HG03280 (cell line): Measurements from ENCODE around the gene E2F1.

Experiments
- ATAC-seq: cut with Tn5 transposase; IDR thresholded peaks from one replicate; pipeline ENCODE4 v1.9.1; 2021; ENCODE audit warnings: mild to moderate bottlenecking, moderate library complexity; ENCODE audit not compliant: unreplicated experiment

The E2F1 gene, protein sequence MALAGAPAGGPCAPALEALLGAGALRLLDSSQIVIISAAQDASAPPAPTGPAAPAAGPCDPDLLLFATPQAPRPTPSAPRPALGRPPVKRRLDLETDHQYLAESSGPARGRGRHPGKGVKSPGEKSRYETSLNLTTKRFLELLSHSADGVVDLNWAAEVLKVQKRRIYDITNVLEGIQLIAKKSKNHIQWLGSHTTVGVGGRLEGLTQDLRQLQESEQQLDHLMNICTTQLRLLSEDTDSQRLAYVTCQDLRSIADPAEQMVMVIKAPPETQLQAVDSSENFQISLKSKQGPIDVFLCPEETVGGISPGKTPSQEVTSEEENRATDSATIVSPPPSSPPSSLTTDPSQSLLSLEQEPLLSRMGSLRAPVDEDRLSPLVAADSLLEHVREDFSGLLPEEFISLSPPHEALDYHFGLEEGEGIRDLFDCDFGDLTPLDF

DNA sequence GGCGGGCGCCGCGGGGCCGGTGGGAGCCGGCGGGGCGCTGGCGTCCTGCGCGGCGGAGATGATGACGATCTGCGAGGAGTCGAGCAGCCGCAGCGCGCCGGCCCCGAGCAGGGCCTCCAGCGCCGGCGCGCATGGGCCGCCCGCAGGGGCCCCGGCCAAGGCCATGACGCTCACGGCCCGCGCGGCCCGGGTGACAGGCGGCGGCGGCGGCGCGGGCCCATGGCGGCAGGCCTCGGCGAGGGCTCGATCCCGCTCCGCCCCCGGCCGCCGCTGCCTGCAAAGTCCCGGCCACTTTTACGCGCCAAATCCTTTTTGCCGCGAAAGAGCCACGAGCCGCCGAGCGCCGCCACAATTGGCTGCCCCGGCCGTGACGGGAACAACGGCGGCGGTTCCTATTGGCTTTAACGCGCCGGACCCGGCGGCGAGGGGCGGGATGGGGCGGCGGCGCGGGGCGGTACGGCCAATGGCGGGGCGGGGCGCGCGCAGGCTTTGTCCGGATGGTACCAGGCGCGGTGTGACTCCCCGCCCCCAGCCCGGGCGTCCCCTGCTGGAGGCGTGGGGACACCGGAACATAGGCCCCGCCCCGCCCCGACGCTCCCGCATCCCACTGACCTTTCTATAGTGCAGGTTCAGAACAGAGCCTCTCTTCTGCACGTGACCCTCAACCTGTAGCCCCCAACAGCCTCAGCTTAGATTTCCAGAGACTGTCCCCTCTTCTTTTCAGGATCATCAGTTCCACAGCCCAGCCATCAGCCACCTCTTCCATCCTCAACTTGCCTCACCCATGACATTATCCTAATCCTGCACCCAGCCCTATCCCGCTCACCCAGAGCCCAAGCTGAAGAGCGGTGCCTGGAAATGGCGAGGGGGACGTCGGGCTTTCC, at the start of gene E2F1:
Gene E2F1, minus strand, starts transcription at position 286 of the 884 bp plus-strand sequence. Its CDS starts 121 bp downstream, at position 165.
- peak; percentile 82 for ATAC-seq

DNA sequence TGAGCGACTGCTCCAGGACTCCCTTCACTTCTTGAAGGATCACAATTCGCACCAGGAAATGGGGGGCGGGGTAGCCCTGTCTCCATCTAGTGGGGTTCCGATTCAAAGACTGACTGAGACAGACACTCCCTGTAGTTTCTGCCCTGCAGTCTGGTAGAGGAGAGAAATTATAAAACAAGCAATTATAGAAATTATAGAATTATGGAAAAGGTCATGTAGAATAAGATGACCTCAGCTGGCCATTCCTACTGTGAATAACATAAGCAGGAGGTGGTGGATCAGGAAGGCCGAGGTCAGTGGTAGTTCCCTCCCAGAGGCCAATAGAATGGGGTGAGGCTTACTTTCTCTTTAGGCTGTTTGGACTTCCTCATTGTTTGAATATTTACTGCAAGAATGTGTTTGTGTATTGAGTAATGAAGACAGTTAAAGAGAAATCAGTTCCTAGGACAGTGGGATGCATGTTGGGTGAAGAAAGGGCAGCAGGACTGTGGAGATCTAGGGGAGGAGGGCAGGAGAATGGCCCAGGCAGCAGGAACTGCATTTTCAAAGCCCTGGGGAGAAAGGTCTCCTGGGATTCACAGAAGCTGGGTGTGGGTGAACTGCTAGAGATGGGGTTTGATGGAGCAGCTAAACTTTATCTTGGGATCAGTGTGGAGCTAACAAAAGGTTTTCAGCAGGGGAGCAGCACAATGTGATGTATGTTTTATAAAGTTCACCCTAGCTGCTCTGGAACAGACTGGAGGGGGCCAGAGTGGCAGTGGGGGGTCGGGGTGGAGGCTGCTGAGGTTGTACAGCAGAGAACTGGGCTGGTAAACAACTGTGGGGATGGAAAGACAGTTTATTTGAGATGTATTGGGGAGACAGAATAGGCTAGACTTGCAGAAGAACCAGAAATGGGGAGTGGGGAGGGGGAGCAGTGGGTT, 47.7 kb upstream of the E2F1 start:
- ATAC-seq = no peak

DNA sequence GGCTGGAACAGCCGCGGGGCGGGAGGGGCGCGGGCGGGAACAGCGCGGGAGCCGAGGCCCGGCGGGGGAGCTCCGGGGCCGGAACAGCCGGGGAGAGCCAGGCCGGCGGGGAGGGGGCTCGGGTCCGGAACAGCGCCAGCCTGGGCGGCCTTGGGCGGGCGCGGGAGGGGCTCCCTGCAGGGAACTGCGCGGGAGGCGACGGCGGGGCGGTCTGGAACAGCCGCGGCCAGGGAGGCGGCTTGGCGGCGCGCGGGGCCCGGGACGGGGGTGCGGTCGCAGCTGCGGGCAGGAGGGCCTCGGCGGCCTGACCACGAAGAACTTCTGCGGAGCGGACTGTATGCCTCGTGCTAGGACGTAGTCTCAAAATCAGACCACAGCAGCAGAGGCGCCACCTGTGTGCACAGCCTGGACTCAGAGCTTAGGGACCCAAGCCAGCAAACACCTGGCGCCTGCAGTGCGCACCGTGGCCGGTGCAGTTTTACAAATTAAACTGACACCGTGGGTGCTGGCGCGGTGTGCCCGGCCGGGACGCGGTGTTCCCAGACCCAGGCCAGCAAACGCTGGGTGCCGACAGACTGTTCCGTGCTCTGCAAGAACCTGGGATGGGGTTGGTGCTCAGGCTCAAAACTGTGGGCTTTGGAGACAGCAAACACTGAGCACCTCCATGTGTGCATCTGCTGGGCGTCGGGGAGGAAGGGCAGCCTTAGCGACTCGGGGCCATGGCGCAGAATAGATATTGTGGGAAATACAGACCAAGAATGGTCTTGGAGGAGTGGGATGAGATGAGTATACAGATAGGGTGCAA, 46.2 kb upstream of the E2F1 start:
- peak; percentile 55 for ATAC-seq

DNA sequence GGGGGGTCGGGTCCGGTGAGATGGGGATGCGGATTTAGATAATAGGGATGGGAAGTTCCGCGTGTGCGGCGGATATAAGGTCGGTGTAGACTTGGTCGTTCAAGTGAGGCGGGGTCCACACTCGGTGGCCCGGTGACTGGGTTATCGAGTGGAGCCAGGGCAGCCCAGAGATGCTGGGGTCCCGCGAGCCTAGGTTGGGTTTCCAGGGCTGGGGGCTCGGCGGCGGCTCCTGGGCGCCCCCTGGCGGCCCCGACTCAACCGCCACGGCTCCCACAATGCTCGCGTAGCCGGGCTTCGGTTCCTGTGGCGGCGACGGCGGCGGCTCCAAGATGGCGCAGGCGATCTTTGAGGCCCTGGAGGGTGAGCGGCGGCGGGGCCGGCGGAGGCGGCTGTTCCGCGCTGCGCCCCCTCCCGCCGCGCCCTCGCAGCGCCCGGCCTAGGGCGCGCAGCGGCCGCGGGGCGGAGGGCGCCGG, 45.5 kb upstream of the E2F1 start, which contains the start of gene ZNF341:
Gene ZNF341, plus strand, starts transcription at position 304 of the 473 bp plus-strand sequence. Its CDS starts 26 bp downstream, at position 330.
- peak; percentile 85 for ATAC-seq

DNA sequence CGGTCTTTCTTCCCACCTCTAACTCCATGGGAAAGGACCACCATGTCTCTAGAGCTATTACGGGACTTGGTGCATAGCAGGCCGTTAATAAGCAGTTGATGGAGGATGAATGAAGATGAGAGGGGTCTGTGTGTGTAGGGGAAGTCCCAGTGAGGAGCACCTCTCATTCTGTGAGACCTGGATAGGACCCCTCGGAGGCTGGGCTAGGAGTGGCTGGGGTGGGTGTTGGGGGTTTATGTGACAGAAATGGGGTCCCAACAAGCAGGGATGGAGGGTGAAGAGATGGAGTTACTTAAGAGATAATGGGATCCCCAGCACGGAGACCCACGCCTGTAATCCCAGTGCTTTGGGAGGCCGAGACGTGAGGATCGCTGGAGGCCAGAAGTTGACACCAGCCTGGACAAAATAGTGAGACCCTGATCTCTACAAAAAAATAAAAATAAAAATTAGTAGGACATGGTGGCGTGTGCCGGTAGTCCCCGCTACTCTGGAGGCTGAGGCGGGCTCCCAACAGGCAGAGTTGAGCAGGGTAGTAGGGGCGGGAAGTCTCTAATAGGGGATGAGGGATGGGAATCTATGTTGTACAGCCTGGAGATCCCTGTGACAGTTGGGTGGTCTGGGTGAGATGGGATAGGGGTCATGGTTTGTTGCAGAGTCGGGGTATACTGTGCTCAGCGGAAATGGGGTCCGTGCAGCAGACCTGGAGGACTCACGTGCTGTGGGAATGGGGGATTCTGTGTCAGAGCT, 44.9 kb upstream of the E2F1 start:
- no peak for ATAC-seq

DNA sequence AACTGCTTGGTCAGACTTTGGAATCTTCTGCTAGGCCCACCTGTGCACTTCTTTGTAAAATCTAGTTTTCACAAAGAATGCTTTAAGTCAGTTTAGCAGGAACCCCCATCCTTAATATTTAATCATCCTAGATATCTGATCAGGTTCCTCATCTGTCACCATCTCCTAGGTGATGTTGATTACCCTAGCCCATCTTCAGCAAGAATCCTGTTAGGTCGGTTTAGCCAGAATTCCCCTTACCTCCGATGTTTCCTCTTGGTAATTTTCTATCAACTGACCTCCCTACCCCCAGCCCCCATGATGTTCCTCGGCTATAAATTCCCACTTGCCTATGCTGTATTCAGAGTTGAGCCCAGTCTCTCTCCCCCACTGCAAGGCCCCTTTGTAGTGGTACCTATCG, 42.9 kb upstream of the E2F1 start:
- ATAC-seq = no peak

DNA sequence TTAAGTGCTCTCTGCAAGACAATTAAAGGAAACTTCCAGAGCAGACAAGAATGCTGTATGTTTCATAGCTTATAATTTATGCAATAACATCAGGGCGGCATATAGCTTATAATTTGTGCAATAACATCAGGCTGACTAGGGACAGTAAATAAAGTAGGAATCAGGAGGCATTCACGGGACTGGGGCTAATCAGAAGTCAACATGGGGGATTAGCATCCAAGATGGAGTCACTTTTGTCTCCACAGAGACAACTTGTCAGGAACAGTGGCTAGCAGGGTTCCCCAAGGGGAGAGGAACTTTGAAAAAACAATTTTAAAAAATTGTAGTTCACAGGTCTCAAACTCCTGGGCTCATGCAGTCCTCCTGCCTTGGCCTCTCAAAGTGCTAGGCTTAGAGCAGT, 42.3 kb upstream of the E2F1 start:
- ATAC-seq = no peak

DNA sequence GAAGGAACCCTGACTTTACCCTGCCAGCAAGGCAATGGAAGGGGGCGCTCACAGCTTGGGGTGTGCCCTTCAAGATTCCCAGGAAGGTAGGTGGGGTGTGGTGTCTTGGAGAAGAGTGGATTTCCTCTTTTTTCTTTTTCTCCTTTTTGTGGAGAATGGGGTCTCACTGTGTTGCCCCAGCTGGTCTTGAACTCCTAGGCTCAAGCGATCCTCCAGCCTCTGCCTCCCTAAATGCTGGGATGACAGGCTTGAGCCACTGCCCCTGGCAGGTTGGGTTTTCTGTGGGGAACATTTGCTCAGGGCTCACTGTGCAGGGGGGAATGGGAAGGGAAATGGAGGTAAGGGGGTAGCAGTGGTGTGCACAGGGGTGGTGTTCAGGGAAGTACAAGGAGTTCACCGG, 41.6 kb upstream of the E2F1 start:
- ATAC-seq = no peak

DNA sequence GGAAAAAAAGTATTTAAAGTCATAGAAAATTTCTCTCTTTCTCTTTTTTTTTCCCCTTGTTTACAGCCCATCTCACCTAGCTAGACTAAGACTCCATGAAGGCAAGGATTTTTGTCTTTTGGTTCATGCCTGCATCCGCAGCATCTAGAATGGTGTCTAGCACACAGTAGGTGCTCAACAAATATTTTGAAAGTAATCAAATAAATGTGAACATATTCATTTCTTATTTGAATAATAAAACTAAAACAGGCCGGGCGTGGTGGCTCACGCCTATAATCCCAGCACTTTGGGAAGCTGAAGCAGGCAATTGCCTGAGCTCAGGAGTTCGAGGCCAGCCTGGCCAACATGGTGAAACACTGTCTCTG, 40.9 kb upstream of the E2F1 start:
- no peak for ATAC-seq

DNA sequence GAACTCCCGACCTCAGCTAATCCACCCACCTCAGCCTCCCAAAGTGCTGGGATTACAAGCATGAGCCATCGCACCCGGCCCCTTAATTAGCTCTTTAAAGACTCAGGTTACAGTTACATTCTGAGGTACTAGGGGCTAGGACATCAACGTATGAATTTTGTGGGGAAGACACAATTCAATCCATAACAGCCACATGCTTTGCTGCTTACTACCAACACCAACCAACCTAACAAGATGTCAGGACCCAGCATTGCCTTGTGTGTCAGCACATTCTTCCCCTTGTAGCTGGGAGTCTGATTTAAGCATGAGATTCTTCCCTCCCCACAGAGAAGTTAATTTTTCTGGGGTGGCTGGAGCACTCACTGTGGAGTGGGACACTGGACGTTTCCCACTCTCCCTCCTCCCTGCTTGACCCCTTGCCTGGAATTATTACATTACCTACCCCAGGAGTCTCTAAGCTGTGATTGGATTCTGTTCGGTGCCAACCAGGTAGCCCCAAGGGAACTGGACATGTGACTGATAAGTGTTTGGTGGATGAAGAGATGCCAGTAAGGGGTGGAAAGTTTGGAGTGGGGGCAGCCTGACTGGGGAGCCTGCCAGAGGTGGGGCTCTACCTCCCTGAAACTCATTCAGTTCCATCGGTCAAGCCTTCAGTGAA, 39.6 kb upstream of the E2F1 start:
- no peak for ATAC-seq

DNA sequence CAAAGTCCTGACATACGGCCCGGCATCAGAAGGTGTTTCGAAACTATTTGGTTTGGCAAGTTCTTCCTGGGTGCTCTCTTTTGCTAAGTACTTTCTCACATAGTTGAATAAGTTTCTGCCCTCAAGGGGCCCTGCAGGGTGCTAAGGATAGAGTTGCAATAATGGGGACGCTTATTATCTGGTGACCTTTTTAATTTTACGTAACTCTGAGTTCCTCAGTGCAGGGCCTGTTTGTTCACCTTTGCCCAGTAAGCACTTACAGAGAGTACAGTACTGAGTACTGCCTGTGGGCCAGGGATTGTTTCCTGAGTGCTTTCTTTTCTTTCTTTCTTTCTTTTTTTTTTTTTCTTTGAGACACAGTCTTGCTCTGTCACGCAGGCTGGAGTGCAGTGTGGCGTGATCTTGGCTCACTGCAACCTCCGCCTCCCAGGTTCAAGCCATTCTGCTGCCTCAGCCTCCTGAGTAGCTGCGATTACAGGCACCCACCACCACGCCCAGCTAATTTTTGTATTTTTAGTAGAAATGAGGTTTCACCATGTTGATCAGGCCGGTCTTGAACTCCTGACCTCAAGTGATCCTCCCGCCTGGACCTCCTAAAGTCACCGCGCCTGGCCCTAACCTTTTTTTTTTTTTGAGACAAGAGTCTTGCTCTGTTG, 38.4 kb upstream of the E2F1 start:
- no peak for ATAC-seq

DNA sequence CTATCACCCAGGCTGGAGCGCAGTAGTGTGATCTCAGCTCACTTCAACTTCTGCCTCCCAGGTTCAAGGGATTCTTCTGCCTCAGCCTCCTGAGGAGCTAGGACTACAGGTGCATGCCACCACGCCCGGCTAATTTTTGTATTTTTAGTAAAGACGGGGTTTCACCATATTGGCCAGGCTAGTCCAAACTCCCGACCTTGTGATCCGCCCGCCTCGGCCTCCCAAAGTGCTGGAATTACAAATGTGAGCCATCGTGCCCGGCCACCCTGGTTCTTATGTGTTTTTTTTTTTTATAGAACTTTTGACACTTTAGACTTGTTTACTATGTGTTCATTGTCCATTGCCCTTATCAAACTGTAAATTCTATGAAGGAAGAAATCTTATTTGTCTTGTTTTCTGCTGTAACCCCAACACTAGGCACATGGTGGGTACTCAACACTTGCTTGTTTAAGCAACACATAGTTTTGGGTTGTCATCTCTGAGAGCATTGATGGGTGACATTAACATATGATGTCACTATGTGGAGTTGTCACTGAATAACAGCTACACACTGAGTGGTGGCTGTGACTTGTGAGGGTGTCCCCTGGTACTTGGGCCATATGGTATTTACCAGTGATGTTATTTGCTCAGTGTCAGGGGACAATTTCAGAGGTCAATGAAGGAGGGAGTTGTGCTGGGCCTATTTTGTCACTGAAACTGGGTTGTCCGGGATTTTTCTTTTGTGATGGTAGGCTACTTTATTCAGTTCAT, 35.4 kb upstream of the E2F1 start:
- no peak for ATAC-seq

DNA sequence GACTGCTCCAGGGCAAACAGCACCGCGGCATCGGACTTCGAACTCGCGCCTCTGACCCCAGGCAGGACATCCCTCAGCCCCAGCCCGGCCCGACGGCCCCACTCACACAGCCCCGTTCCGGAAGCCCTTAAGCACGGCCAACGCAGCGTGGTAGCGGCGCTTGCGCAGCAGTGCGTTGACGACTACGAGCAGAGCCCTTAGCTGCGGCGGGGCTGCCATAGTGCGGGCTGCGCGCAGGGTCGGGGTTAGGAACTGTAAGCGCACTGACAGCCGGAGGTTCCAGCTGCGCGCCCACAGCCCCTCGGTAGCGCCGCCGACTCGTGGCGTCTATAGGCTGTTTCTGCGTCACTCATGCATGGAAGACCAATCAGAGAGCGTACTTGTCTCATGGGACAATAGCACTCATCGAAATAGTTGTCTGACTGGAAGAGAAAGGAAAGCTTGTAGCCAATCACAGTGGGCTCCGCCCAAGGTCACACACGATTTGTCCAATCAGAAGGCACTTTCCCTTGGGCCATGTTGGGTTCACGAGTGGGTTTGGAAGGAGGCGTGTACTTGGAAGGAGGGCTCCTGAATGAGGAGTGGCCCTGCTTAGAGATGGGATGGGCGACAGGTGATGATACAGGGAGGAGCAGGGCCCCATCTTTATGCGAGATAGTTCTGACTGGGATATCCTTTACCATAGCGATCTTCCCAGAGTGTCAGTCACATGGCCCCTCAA, 34.0 kb upstream of the E2F1 start, which contains the start of gene PXMP4:
Gene PXMP4, minus strand, starts transcription at position 322 of the 721 bp plus-strand sequence. Its CDS starts 103 bp downstream, at position 219.
- peak; percentile 95 for ATAC-seq

DNA sequence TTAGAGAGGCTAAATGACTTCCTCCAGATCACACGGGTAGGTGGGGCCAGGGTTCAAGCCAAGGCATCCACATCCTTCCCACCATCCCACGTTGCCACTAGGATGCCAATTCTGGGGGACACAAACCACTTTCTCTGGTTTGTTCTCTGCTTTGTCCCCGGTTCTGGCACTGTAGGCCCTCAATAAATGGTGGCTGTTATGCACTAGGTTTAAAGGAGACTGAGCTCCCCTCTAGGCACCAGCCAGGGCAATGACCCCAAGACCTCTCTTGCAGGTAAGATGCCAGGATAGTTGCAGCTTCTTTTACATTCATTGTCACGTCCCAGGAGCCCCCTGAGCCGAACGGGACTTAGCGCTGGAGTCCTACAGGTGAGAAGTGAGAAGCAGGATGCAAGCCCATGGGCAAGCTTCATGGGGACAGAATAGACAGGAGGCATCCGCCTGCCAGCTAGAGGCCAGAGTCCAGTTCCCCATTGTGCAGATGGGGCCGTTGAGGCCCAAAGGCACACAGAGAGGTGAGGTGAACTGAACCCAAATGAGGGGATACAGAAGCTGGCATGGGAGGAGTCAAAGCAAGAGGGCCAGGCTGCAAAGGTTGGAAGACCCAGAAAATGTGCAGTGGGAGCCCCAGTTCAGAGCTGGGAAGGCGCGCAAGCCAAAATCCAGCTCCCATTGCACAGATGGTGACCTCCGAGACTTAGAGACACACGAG, 33.2 kb upstream of the E2F1 start:
- ATAC-seq = peak; percentile 1

DNA sequence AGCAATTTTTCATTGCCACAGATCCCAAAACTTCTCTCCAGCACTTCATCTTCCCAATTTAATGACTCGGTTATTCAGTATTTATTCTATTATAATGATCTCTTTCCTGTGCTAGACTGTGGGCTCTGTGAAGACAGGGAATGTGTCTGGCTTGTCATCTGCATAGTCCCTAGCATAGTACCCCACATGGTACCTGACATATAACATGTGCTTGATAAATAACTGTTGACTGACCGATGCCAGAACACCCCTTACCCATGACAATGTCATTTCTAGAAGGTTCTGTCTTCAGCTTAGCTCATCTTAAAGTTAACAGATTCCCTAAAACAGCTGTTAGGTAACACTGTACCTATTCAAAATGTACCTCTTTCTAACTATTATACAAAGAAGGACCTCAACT, 30.3 kb upstream of the E2F1 start:
- ATAC-seq = no peak

DNA sequence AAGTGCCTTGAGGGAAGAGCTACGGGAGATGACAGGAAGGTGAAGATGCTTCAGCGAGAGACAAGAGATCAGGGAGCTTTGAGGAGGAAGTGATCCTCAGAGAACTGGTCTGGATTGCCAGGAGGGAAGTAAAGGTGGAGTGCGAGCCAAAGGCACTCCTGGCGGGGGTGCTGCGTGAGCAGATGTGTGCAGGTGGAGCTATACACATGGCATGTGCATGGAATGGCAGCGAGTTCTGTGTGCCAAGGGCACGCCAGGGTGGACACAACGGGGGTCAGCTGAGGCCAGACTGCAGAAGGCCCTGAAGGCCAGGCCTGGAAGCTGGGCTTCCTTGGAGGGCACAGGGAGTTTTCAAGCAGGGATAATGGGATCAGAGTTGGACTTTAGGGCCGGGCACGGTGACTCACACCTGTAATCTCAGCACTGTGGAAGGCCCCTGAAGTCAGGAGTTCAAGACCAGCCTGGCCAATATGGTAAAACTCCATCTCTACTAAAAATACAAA, 27.7 kb upstream of the E2F1 start:
- no peak for ATAC-seq
